Thoracic aorta (tissue), 2 donors: ENCODE measurements around the gene BFSP1. TPM values are rescaled to one million over a fixed set of nuclear protein-coding genes. Genes with fewer than 3 reads are reported as not detected.

Source experiments
- ATAC-seq: fragments of 150-250 bp; one replicate; pipeline ENCODE4 v1.8.0; 2017; ENCODE audit warnings: low read depth; ENCODE audit not compliant: insufficient number of reproducible peaks, low FRiP score
- DNase-seq: peaks from one replicate; pipeline ENCODE4 v3.0.0-alpha.2; 2020; ENCODE audit warnings: low spot score
- H3K27ac ChIP-seq, 2 donors: fragments of 200-600 bp; sonication (generic); 1 replicate in 1 of 2; 2 replicates in 1 of 2; pipeline ENCODE4 v1.5.1; 2016; ENCODE audit warnings: mild to moderate bottlenecking in 2 of 2, moderate library complexity in 2 of 2
- H3K27me3 ChIP-seq: fragments of 200-600 bp; sonication (generic); replicated peaks from 2 replicates; pipeline ENCODE4 v1.6.0; 2016; ENCODE audit warnings: mild to moderate bottlenecking; ENCODE audit not compliant: insufficient read depth
- H3K36me3 ChIP-seq: fragments of 200-600 bp; sonication (generic); one replicate; pipeline ENCODE4 v1.5.1; 2016
- H3K4me1 ChIP-seq, 2 donors: fragments of 200-600 bp; sonication (generic); 1 replicate in 1 of 2; 2 replicates in 1 of 2; pipeline versions ENCODE4 v1.5.1 to v1.6.0; 2016; ENCODE audit warnings: low read depth in 2 of 2, mild to moderate bottlenecking in 1 of 2; ENCODE audit not compliant: control insufficient read depth in 1 of 2
- H3K4me3 ChIP-seq: fragments of 200-600 bp; sonication (generic); 2 replicates; pipeline ENCODE4 v1.5.1; 2016; ENCODE audit warnings: mild to moderate bottlenecking
- H3K9me3 ChIP-seq: fragments of 200-600 bp; sonication (generic); 2 replicates; pipeline ENCODE4 v1.5.1; 2016
- CTCF ChIP-seq: fragments of 200-600 bp; sonication (generic); IDR thresholded peaks from one replicate; pipeline ENCODE4 v1.5.1; 2019; ENCODE audit warnings: antibody characterized with exemption
- total RNA-seq, 2 donors: library from RNA; depleted of rRNA; stranded (reverse); fragments of >200 nt; gene quantifications; one replicate each; pipeline versions ENCODE4 v1.1.0 to v1.2.3, GENCODE V29; 2016

BFSP1 gene
- total RNA-seq, 2 donors from 2014 or later = 2.4 to 3.0 TPM

- TF ChIP-seq CTCF = no peak
- DNase-seq = no peak
- ATAC-seq = no peak
These were observed 42.1 kb downstream of the BFSP1 start for GRCh38 chr20:17488916-17489600.

GRCh38 chr20:17485017-17485416 is 46.2 kb downstream of the BFSP1 start:
- Histone ChIP-seq H3K27ac (no peak overlapping the region), H3K36me3 (no peaks in the 10 kb centered on the region)

More at GRCh38 chr20:17488916-17489600, 42.1 kb downstream of the BFSP1 start:
- Histone ChIP-seq H3K4me3 (no peak overlapping the region), H3K36me3 (no peaks in the 10 kb centered on the region), H3K27me3 (no peaks in the 10 kb centered on the region), H3K4me1 (no peaks in the 10 kb centered on the region), H3K27ac (no peak overlapping the region), H3K9me3 (no peaks in the 10 kb centered on the region)

GRCh38 chr20:17482536-17482935 is 48.6 kb downstream of the BFSP1 start:
- Histone ChIP-seq H3K36me3 (no peaks in the 10 kb centered on the region), H3K27ac (no peak overlapping the region), H3K4me3 (no peak overlapping the region), H3K27me3 (no peaks in the 10 kb centered on the region), H3K9me3 (no peaks in the 10 kb centered on the region), H3K4me1 (no peaks in the 10 kb centered on the region)
- ATAC-seq (no peak), DNase-seq (no peak)
- TF ChIP-seq CTCF = no peak

More at GRCh38 chr20:17485017-17485416, 46.2 kb downstream of the BFSP1 start:
- no peaks in the 10 kb centered on the region for H3K4me1 ChIP-seq
- no peaks in the 10 kb centered on the region for H3K9me3 ChIP-seq
- TF ChIP-seq CTCF = no peak
- H3K27me3 ChIP-seq = no peaks in the 10 kb centered on the region
- no peak for ATAC-seq
- no peak overlapping the region for H3K4me3 ChIP-seq
- no peak for DNase-seq

GRCh38 chr20:17481661-17482060 is 49.5 kb downstream of the BFSP1 start:
- H3K27ac ChIP-seq = no peak overlapping the region
- H3K4me1 ChIP-seq = no peaks in the 10 kb centered on the region
- no peaks in the 10 kb centered on the region for H3K9me3 ChIP-seq
- TF ChIP-seq CTCF = no peak
- no peaks in the 10 kb centered on the region for H3K27me3 ChIP-seq
- no peak for ATAC-seq
- H3K36me3 ChIP-seq = no peaks in the 10 kb centered on the region
- H3K4me3 ChIP-seq = no peak overlapping the region
- no peak for DNase-seq

GRCh38 chr20:17480696-17481095 is 50.5 kb downstream of the BFSP1 start:
- no peak for TF ChIP-seq CTCF
- DNase-seq (no peak), ATAC-seq (no peak)
- H3K27me3 ChIP-seq = no peaks in the 10 kb centered on the region
- no peak overlapping the region for H3K4me3 ChIP-seq
- H3K36me3 ChIP-seq = no peaks in the 10 kb centered on the region
- H3K4me1 ChIP-seq = no peaks in the 10 kb centered on the region
- no peaks in the 10 kb centered on the region for H3K9me3 ChIP-seq
- H3K27ac ChIP-seq = no peak overlapping the region
